NCI-H146 treated with DMSO at 0.1 percent for 48 hours (cell line): ENCODE data around the gene ZSCAN25.
"Not testable (repeated sequence)": the region's sequence is repeated elsewhere in the genome, so short reads cannot be mapped to it uniquely, and the experiment has no call there.

Source experiments
- DNase-seq: peaks from one replicate; lab custom pipeline; 2025; ENCODE audit not compliant: unreplicated experiment; lab: John Stamatoyannopoulos, UW

The ZSCAN25 gene

GRCh38 chr7:99644431-99644830 lies 27.7 kb downstream of the ZSCAN25 start:
- DNase-seq, result no peak

GRCh38 chr7:99645590-99645989 lies 28.8 kb downstream of the ZSCAN25 start:
- DNase-seq, result no peak

GRCh38 chr7:99648843-99649242 lies 32.1 kb downstream of the ZSCAN25 start:
- DNase-seq, result no peak

- DNase-seq, result no peak
Measured at GRCh38 chr7:99651290-99651689, 34.5 kb downstream of the ZSCAN25 start.

GRCh38 chr7:99652671-99653070 lies 35.9 kb downstream of the ZSCAN25 start:
- no peak for DNase-seq

- not testable (repeated sequence) for DNase-seq
Measured at GRCh38 chr7:99653269-99653668, 36.5 kb downstream of the ZSCAN25 start.

- no peak for DNase-seq
Measured at GRCh38 chr7:99653754-99654153, 37.0 kb downstream of the ZSCAN25 start.

GRCh38 chr7:99654626-99655025 lies 37.9 kb downstream of the ZSCAN25 start:
- not testable (repeated sequence) for DNase-seq

- DNase-seq, result not testable (repeated sequence)
Measured at GRCh38 chr7:99657879-99658278, 41.1 kb downstream of the ZSCAN25 start.

GRCh38 chr7:99665312-99666012 lies 48.7 kb downstream of the ZSCAN25 start:
- no peak for DNase-seq

- no peak for DNase-seq
Measured at GRCh38 chr7:99666013-99666395, 49.3 kb downstream of the ZSCAN25 start.

- no peak for DNase-seq
Measured at GRCh38 chr7:99667179-99667578, 50.4 kb downstream of the ZSCAN25 start.

- no peak for DNase-seq
Measured at GRCh38 chr7:99668541-99668940, 51.8 kb downstream of the ZSCAN25 start.

- no peak for DNase-seq
Measured at GRCh38 chr7:99669782-99670181, 53.0 kb downstream of the ZSCAN25 start.

GRCh38 chr7:99672573-99672972 lies 55.8 kb downstream of the ZSCAN25 start:
- no peak for DNase-seq

GRCh38 chr7:99674995-99675742 lies 58.4 kb downstream of the ZSCAN25 start:
- no peak for DNase-seq

- no peak for DNase-seq
Measured at GRCh38 chr7:99677013-99677647, 60.4 kb downstream of the ZSCAN25 start.

GRCh38 chr7:99677648-99678045 lies 60.9 kb downstream of the ZSCAN25 start:
- DNase-seq, result no peak

GRCh38 chr7:99679032-99679399 lies 62.3 kb downstream of the ZSCAN25 start:
- DNase-seq, result no peak

GRCh38 chr7:99679400-99680191 lies 62.9 kb downstream of the ZSCAN25 start, which contains the start of gene CYP3A5:
Gene CYP3A5, minus strand, starts transcription at chr7:99679996. Its CDS starts 100 bp downstream, at chr7:99679896.
- DNase-seq, result no peak
